Astrocyte (in vitro differentiated cells and primary cell): ENCODE results near the gene TMEM217.

ENCODE experiments used
- EZH2 ChIP-seq: IDR thresholded peaks from 2 replicates; pipeline ENCODE4 v1.6.1; 2012; ENCODE audit warnings: mild to moderate bottlenecking, low read length, inconsistent platforms; ENCODE audit not compliant: insufficient read depth
- TF ChIP-seq, protein P1 (sequence below): IDR thresholded peaks from 2 replicates; pipeline ENCODE4 v1.5.1; 2011; ENCODE audit warnings: low read depth, mild to moderate bottlenecking, inconsistent platforms, low read length, moderate library complexity; ENCODE audit not compliant: insufficient read depth

- TF ChIP-seq, protein P1, sequence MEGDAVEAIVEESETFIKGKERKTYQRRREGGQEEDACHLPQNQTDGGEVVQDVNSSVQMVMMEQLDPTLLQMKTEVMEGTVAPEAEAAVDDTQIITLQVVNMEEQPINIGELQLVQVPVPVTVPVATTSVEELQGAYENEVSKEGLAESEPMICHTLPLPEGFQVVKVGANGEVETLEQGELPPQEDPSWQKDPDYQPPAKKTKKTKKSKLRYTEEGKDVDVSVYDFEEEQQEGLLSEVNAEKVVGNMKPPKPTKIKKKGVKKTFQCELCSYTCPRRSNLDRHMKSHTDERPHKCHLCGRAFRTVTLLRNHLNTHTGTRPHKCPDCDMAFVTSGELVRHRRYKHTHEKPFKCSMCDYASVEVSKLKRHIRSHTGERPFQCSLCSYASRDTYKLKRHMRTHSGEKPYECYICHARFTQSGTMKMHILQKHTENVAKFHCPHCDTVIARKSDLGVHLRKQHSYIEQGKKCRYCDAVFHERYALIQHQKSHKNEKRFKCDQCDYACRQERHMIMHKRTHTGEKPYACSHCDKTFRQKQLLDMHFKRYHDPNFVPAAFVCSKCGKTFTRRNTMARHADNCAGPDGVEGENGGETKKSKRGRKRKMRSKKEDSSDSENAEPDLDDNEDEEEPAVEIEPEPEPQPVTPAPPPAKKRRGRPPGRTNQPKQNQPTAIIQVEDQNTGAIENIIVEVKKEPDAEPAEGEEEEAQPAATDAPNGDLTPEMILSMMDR = no peak
- no peak for TF ChIP-seq EZH2
Measured at GRCh38 chr6:37172912-37173492, 84.9 kb downstream of the TMEM217 start.
